SK-N-MC (cell line): Measurements from ENCODE around the gene FLG.
"Not testable (repeated sequence)": the region's sequence is repeated elsewhere in the genome, so short reads cannot be mapped to it uniquely, and the experiment has no call there.

Source experiments
- EZH2 ChIP-seq: fragments of 200-600 bp; sonication (generic); IDR thresholded peaks from one replicate; pipeline ENCODE4 v1.6.1; 2017; ENCODE audit warnings: antibody characterized with exemption
- POLR2AphosphoS5 ChIP-seq: IDR thresholded peaks from 2 replicates; pipeline ENCODE4 v1.6.1; 2012; ENCODE audit warnings: mild to moderate bottlenecking, low read depth, low read length, borderline replicate concordance

DNA sequence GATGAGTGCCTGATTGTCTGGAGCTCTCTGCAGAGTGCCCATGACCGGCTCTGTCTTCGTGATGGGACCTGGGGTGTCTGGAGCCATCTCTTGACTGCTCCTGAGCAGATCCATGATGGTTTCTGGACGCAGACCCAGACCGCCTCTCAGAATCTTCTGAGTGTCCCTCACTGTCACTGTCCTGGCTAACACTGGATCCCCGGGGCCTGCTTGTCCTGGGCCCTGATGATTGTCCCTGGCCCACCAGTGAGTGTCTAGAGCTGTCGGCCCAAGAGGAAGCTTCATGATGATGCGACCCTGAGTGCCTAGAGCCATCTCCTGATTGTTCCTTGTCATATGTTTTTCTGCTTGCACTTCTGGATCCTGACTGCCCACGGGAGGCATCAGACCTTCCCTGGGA is 17.1 kb downstream of the FLG start:
- TF ChIP-seq EZH2, POLR2AphosphoS5: not testable (repeated sequence)
